Measurements from ENCODE around the gene RPS23. TPM values are rescaled to one million over a fixed set of nuclear protein-coding genes. Genes with fewer than 3 reads are reported as not detected.

The RPS23 gene
- 3,030 and 3,622 TPM in 2 replicates for total RNA-seq

GRCh38 chr5:82277987-82278710 lies at the start of gene RPS23:
Gene RPS23, minus strand, starts transcription at chr5:82278354. Its CDS starts 31 bp downstream, at chr5:82278323.
- peak; percentile 95 for DNase-seq

DNA sequence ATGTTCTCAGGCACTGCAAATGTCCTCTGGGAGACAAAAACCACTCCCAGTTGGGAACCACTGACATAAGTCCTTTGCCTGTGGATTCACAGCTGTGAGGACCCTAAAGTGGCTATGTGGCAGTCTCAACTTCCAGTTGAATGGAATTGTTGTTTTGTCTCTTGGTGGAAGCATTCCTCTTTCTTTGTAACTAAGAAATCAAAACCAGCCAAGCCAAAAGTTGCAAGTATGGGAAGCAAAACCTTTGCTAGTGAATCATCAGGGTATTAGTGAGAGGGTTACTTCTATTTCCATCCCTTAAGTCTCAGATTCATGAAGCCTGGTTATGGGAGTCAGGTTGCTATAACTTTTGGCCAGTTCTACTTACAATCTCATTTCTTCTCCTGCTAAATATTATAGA lies 49.8 kb upstream of the RPS23 start:
- no peak for DNase-seq

GRCh38 chr5:82325996-82326395 lies 47.8 kb upstream of the RPS23 start:
- no peak for DNase-seq

DNA sequence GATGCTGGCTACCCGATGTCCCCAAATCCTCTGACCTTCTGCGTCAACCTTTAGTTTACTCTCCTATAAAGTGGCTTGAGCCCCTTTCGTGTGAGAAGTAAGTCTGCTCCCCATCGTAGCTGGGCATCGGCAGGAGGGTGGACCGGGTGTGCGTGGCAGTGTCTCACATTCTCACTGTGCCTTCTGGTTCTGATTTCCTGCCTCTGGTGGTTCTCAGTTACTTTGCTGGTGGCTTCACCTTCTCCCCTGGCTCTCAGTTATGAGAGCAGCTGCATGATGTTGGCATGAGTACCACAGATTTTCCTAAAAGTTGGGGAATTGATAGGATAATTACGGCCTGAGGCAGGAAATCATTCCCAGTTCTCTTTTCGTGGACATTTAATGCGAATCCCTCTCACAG lies 47.0 kb upstream of the RPS23 start:
- no peak for DNase-seq

DNA sequence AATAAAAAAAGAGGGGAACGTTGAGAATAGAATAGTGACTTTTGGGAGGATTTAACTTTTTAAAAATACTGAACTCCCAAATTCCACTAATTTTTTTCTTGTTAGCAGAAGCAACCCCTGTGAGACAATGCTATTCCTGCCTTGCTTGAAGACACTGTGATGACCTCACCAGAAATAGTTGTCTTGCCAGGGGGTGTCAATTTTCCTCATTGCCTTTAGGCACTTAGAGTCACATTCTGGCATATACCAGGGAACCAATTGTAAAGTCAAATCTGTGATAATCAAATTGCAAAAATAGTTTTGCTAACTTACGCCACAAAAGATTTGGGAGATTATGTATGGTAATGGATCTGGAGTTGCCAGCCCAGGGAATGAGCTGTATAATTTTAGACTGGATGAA lies 42.8 kb upstream of the RPS23 start:
- DNase-seq = no peak

DNA sequence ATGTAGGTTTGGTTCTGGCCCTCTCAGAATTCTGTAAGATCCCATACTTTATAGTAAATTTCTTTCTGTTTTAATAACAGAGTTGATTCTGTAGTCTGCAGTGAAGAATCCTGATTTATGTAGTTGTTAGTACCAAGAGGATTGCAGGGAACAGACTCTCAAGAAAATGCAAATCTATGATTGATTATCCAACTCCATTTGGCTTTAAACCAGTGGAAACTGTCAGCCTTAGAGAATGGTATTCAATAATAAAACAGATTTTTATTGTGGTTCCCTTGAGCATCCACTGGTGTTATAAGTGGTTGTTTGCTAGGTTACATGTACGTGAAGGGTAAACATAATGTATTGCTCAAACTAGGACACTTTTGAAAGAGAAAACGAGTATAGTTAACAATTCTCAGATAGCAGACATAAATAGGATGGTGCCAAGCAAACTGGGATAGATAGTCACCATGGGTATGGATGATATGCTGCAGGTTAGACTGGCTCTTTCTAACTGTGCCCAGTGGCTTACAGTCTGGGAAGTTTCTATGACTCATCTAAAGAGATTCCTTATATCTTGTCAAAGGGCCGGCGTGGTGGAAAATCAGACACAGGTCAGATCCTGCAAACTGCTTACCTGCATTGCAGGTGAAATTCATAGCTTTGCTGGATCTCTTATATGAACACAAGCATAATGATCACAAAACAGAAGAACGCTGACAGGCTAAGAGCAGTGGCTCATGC lies 41.7 kb upstream of the RPS23 start:
- DNase-seq = no peak

GRCh38 chr5:82319192-82319591 lies 41.0 kb upstream of the RPS23 start:
- DNase-seq = no peak

DNA sequence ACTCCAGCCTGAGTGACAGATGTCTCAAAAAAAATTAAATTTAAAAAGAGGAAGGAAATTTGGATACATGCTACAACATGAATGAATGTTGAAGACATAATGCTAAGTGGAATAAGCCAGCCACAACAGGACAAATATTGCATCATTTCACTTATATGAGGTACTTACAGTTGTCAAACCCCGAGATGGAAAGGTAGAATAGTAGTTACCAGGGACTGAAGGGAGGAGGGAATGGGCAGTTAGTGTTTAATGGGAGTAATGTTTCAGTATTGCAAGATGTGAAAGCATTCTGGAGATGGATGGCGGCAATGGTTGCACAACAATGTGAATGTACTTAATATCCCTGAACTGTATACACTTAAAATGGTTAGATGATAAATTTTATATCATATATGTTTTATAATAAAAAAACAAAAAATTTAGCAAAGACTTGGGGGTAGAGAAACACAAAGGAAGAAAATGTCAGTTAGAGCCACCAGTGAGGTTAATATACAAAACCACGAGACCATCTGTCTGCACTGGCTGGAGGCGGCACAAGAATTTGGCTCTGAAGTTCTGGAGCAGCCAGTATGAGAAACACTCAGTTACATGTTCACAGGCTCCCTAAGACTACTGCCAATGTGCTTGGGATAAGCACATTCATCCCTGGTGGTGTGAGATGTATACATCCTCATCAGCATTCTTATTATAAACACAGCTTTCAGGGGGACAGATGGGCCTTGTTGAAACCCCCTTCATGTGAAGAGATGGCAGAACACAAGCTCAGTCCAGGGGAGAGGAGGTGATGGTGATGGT lies 37.0 kb upstream of the RPS23 start:
- DNase-seq = no peak

- DNase-seq = peak; percentile 4
These were observed 34.9 kb upstream of the RPS23 start for GRCh38 chr5:82313016-82313415.

GRCh38 chr5:82312373-82312856 lies 34.3 kb upstream of the RPS23 start:
- DNase-seq = peak; percentile 77

- DNase-seq = no peak
These were observed 31.0 kb upstream of the RPS23 start for GRCh38 chr5:82309091-82309531.

- no peak for DNase-seq
These were observed 30.3 kb upstream of the RPS23 start for GRCh38 chr5:82308416-82308815.

- DNase-seq = peak; percentile 56
These were observed 29.3 kb upstream of the RPS23 start for GRCh38 chr5:82307451-82307850.

DNA sequence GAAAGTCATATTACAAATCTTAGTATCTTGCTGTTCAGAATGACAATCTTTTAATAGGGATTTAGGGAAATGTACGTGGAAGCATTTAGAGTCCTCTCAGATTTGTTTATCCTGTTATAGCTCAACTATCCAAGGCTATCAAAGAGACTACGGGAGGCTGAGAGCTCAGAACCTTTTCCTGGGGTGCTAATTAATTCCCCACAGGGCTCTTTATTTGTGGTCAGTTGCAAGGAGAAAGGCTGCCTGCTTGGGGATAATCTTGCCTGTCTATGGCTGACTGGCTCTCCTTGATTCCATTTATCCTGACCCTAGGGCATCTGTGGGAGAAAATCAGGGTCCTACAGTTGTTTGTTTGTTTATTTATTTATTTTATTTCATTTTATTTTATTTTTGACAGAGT lies 28.0 kb upstream of the RPS23 start:
- no peak for DNase-seq

DNA sequence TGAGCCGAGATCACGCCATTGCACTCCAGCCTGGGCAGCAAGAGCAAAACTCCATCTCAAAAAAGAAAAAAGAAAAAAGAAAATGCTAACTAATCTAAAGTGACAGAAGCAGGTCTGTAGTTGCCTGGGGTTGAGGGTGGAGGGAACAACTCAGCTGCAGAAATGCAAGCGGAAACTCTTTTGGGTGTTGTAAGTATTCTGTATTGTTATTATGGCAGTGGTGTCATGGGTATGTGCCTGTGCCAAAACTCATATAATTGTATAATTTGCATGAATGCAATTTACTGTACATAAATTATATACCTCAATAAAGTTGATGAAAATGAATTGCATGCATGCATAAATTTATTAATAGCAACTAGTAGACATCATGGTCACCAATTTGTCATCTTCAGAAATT lies 23.0 kb upstream of the RPS23 start:
- DNase-seq = no peak

GRCh38 chr5:82298668-82299067 lies 20.5 kb upstream of the RPS23 start:
- DNase-seq = no peak

DNA sequence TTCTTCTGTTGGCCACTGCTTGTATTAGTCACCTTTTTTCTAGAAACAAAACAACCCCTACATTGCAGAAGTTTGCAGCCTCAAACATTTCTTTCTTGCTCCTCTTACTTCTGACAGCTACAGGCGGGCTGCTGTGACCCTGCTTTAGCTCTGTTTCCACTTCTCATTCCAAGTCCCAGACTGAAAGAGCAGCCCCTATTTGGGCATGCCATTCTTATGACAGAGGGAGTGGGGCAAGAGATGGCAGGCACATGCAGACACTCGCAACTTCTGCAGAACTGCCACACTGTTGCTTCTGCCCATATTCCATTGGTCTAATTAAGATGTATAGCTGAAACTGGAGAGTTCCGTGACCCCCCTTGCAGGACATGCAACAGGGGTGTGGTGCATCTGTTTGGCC lies 19.6 kb upstream of the RPS23 start:
- DNase-seq = no peak

DNA sequence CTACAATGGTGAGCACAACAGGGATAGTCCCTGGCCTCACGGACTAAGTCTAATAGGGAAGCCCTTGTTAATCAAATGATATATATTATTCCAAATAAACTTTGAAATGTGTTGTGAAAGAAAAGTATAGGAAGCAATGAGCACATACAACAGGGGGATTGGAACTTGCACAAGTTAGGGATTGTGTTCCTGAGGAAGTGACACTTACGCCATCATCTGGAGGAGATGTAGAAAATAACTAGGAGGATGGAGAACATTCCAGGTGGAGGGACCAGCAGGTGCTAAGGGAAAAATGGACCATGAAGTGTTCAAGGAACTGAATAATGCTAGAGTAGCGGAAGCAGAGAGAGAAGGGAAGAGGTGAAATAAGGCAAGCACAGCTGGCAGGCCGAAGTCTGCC lies 18.8 kb upstream of the RPS23 start:
- no peak for DNase-seq

GRCh38 chr5:82295959-82296531 lies 17.9 kb upstream of the RPS23 start:
- no peak for DNase-seq

GRCh38 chr5:82295144-82295543 lies 17.0 kb upstream of the RPS23 start:
- no peak for DNase-seq

- no peak for DNase-seq
These were observed 13.3 kb upstream of the RPS23 start for GRCh38 chr5:82291420-82291819.

DNA sequence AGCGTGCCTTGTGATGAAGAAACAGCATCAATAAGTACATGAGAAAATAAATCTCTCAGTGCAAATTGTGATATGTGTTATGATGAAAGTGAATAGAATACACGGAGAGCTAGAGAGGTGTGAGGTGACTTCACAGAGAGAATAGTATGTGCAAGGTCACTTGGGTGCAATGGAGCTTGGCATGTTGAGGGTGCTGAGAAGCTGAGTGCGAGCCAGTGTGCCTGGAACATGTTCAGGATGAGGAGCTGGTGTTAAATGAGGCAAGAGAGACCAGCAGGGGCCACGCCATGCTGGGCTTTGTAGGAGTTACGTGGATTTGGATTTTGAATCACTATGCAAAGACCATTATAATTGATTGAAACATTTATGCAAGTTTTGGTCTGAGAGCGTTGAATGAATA lies 12.8 kb upstream of the RPS23 start:
- no peak for DNase-seq

- no peak for DNase-seq
These were observed 11.9 kb upstream of the RPS23 start for GRCh38 chr5:82290005-82290404.
